Panc1 (cell line): ENCODE measurements around the gene ZNF112. TPM values are rescaled to one million over a fixed set of nuclear protein-coding genes. Genes with fewer than 3 reads are reported as not detected.

Experiments
- ATAC-seq: fragments of 200-7000 bp; cut with Tn5 transposase; 2 replicates; pipeline ENCODE4 v1.9.1; 2020; ENCODE audit warnings: mild to moderate bottlenecking, moderate library complexity
- BruUV-seq: library from RNA; stranded (reverse); fragments of 400-500 nt; replicated peaks from 2 replicates; lab custom pipeline; 2021; lab: Mats Ljungman, UMichigan
- CTCF ChIA-PET: fragments of 300-600 bp; sonication (Branson Sonifier 250); formaldehyde crosslinking; loops from one replicate; lab custom pipeline; 2022; ENCODE audit warnings: antibody characterized with exemption; lab: Charles Lee
- POLR2A ChIA-PET: fragments of 300-600 bp; sonication (Branson Sonifier 250); formaldehyde crosslinking; loops from one replicate; lab custom pipeline; 2022; ENCODE audit warnings: antibody characterized with exemption; lab: Charles Lee
- DNase-seq: peaks from one replicate; pipeline ENCODE4 v3.0.0-alpha.2; 2010; ENCODE audit warnings: low read depth, low spot score
- H3K27ac ChIP-seq: 2 replicates; pipeline ENCODE4 v1.5.1; 2011; ENCODE audit warnings: mild to moderate bottlenecking, low read length, inconsistent platforms
- H3K27me3 ChIP-seq: fragments of 200-500 bp; sonication (Bioruptor generic); 2 replicates; pipeline ENCODE4 v1.6.0; 2014; ENCODE audit warnings: low read length, inconsistent platforms; ENCODE audit not compliant: control insufficient read depth, insufficient read depth
- H3K36me3 ChIP-seq: fragments of 200-500 bp; sonication (Bioruptor generic); 2 replicates; pipeline ENCODE4 v1.5.1; 2014; ENCODE audit warnings: inconsistent platforms, mild to moderate bottlenecking, low read length, moderate library complexity; ENCODE audit not compliant: control insufficient read depth, insufficient read depth
- H3K4me1 ChIP-seq: 2 replicates; pipeline ENCODE4 v1.5.1; 2011; ENCODE audit warnings: inconsistent platforms, mild to moderate bottlenecking, low read length, moderate library complexity; ENCODE audit not compliant: control insufficient read depth, insufficient read depth
- H3K4me3 ChIP-seq, 2 experiments: 2 replicates each; pipeline ENCODE4 v1.5.1; 2011 to 2012; ENCODE audit warnings: low read depth in 2 of 2, low read length in 2 of 2, mild to moderate bottlenecking in 2 of 2, inconsistent platforms in 1 of 2, moderate library complexity in 1 of 2
- H3K9me3 ChIP-seq: fragments of 200-500 bp; sonication (Bioruptor generic); 2 replicates; pipeline ENCODE4 v1.5.1; 2014; ENCODE audit warnings: low read depth, mild to moderate bottlenecking, inconsistent platforms, low read length, moderate library complexity; ENCODE audit not compliant: control insufficient read depth, insufficient read depth
- POLR2AphosphoS5 ChIP-seq: IDR thresholded peaks from 2 replicates; pipeline ENCODE4 v1.6.1; 2012; ENCODE audit warnings: mild to moderate bottlenecking, low read depth, low read length, moderate library complexity
- SIN3A ChIP-seq: IDR thresholded peaks from 2 replicates; pipeline ENCODE4 v1.6.1; 2012; ENCODE audit warnings: low read depth, mild to moderate bottlenecking, low read length, moderate library complexity, borderline replicate concordance; ENCODE audit not compliant: insufficient read depth
- TCF7L2 ChIP-seq: IDR thresholded peaks from 2 replicates; pipeline ENCODE4 v1.6.1; 2011; ENCODE audit warnings: mild to moderate bottlenecking, low read depth, low read length, inconsistent platforms
- in situ Hi-C: cut with HindIII; loops from 2 replicates; pipeline ENCODE4 v1.10.0; 2016; ENCODE audit warnings: low sequenced_read_pairs, low pct_unique_long_range_greater_than_20kb
- intact Hi-C: fragments of 100-400 bp; cut with micrococcal nuclease; formaldehyde crosslinking; loops from one replicate; pipeline ENCODE4 v1.10.0; 2022; ENCODE audit not compliant: unreplicated experiment
- total RNA-seq: library from RNA; stranded (reverse); gene quantifications from one replicate; pipeline ENCODE4 v1.2.1, GENCODE V29; 2021; ENCODE audit not compliant: unreplicated experiment
- TF ChIP-seq, protein P1 (sequence below): fragments of 450-650 bp; IDR thresholded peaks from 2 replicates; pipeline ENCODE4 v1.5.1; 2017; ENCODE audit warnings: mild to moderate bottlenecking
- TF ChIP-seq, protein P2 (sequence below), 2 experiments: IDR thresholded peaks; 2 replicates each; pipeline ENCODE4 v1.6.1; 2011 to 2012; ENCODE audit warnings: low read depth in 2 of 2, control low read depth in 1 of 2, low read length in 1 of 2, mild to moderate bottlenecking in 1 of 2, moderate library complexity in 1 of 2; ENCODE audit not compliant: insufficient read depth in 1 of 2

Gene ZNF112
- total RNA-seq, 1 experiment from 2014 or later = 4.3 TPM

DNA sequence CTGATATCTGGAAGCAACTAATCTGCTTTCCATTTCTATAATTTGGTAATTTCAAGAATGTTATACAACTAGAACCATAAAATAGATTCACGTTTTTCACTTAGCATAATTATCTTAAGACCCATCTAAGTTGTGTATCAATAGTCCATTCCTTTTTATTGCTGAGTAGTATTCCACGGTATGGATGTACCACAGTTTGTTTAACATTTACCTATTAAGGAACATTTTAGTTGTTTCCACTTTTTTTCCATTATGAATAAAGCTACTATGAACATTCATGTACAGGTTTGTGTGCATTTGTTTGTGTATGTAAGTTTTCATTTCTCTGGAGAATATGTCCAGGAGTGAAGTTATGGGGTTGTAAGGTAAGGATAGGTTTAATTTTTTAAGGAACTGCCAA lies 18.3 kb upstream of the ZNF112 start:
- POLR2A ChIA-PET = no interaction called here
- ATAC-seq = no peak
- H3K9me3 ChIP-seq = no peaks in the 10 kb centered on the region
- no TSS peak for BruUV-seq
- in situ Hi-C loops = no loop called here
- H3K4me1 ChIP-seq = no peaks in the 10 kb centered on the region
- H3K27ac ChIP-seq = no peak overlapping the region
- CTCF ChIA-PET = no interaction called here
- no peak for DNase-seq
- H3K36me3 ChIP-seq = no peaks in the 10 kb centered on the region
- TF ChIP-seq POLR2AphosphoS5 (no peak), SIN3A (no peak), TCF7L2 (no peak)
- intact Hi-C loops = no loop called here
- no peaks in the 10 kb centered on the region for H3K27me3 ChIP-seq
- no peak overlapping the region for H3K4me3 ChIP-seq

DNA sequence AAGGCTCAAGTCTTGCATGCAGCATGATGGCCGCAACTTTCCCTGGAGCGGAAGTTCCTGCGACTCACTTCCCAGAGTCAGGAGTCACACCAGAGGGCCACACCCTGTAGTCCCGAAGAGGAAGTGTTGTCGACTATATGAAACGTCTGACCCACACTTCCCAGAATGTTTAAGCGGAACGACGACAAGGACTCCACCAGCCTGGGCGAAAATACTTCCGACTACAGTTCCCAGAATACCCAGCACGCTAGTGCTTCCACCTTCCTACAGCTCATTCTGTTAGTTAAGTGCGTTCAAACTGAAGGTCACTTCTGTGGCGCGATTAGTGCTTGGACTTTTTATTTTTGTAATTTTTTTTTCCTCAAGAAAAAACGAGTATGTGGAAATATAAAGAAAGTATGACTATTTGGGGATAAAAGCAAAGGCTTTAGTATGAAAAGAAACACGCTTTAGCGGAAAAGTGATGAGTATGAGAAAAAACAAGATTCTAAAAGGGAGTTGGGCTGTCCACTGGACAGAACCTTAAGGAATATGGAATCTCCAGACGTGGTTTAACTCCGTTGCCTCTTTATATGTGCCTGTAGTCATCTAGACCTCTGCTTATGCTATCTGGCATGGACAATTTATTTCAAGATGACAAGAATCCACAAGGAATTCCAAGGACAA lies 15.5 kb upstream of the ZNF112 start:
- ATAC-seq (no peak), DNase-seq (no peak)
- no TSS peak for BruUV-seq
- Histone ChIP-seq H3K27me3 (no peaks in the 10 kb centered on the region), H3K4me1 (no peaks in the 10 kb centered on the region), H3K9me3 (no peaks in the 10 kb centered on the region), H3K27ac (no peak overlapping the region), H3K4me3 (no peak overlapping the region), H3K36me3 (no peaks in the 10 kb centered on the region)
- TF ChIP-seq TCF7L2 = no peak
- TF ChIP-seq, protein P1, sequence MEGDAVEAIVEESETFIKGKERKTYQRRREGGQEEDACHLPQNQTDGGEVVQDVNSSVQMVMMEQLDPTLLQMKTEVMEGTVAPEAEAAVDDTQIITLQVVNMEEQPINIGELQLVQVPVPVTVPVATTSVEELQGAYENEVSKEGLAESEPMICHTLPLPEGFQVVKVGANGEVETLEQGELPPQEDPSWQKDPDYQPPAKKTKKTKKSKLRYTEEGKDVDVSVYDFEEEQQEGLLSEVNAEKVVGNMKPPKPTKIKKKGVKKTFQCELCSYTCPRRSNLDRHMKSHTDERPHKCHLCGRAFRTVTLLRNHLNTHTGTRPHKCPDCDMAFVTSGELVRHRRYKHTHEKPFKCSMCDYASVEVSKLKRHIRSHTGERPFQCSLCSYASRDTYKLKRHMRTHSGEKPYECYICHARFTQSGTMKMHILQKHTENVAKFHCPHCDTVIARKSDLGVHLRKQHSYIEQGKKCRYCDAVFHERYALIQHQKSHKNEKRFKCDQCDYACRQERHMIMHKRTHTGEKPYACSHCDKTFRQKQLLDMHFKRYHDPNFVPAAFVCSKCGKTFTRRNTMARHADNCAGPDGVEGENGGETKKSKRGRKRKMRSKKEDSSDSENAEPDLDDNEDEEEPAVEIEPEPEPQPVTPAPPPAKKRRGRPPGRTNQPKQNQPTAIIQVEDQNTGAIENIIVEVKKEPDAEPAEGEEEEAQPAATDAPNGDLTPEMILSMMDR = no peak
- TF ChIP-seq POLR2AphosphoS5 = no peak
- TF ChIP-seq, protein P2, sequence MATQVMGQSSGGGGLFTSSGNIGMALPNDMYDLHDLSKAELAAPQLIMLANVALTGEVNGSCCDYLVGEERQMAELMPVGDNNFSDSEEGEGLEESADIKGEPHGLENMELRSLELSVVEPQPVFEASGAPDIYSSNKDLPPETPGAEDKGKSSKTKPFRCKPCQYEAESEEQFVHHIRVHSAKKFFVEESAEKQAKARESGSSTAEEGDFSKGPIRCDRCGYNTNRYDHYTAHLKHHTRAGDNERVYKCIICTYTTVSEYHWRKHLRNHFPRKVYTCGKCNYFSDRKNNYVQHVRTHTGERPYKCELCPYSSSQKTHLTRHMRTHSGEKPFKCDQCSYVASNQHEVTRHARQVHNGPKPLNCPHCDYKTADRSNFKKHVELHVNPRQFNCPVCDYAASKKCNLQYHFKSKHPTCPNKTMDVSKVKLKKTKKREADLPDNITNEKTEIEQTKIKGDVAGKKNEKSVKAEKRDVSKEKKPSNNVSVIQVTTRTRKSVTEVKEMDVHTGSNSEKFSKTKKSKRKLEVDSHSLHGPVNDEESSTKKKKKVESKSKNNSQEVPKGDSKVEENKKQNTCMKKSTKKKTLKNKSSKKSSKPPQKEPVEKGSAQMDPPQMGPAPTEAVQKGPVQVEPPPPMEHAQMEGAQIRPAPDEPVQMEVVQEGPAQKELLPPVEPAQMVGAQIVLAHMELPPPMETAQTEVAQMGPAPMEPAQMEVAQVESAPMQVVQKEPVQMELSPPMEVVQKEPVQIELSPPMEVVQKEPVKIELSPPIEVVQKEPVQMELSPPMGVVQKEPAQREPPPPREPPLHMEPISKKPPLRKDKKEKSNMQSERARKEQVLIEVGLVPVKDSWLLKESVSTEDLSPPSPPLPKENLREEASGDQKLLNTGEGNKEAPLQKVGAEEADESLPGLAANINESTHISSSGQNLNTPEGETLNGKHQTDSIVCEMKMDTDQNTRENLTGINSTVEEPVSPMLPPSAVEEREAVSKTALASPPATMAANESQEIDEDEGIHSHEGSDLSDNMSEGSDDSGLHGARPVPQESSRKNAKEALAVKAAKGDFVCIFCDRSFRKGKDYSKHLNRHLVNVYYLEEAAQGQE (IDR thresholded peaks at IDR 0.05; ENCODE audit: insufficient read depth in 1 of 2, low read depth in 2 of 2, low read length in 1 of 2) = no peak
- no peak for TF ChIP-seq SIN3A
- ChIA-PET POLR2A (no interaction called here), CTCF (no interaction called here)
- intact Hi-C loops (no loop called here), in situ Hi-C loops (no loop called here)

DNA sequence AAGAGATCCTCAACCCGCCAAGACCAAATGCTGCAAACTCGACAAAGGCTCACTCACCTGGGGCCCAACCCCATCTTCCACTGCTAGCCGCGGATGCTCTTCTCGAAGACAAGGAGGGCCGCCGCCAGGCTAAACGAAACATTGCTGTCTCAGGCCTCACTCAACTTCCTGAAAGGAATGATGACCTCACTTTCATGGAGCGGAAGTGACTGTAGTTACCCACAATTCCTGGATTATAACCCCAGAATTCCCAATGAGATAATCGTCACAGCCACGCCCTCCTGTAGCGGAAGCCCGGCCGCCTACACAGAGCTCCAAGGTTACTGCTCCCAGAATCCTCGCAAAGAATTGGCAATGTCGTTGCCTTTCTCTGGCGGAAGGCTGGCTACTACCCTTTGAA lies 10.5 kb upstream of the ZNF112 start:
- Histone ChIP-seq H3K27me3 (no peaks in the 10 kb centered on the region), H3K36me3 (no peaks in the 10 kb centered on the region), H3K4me1 (no peaks in the 10 kb centered on the region), H3K27ac (no peak overlapping the region), H3K4me3 (no peak overlapping the region), H3K9me3 (no peaks in the 10 kb centered on the region)
- DNase-seq = no peak
- BruUV-seq = no TSS peak
- TF ChIP-seq, protein P2 (IDR thresholded peaks at IDR 0.05; ENCODE audit: insufficient read depth in 1 of 2, low read depth in 2 of 2, low read length in 1 of 2) = no peak
- TF ChIP-seq SIN3A (no peak), POLR2AphosphoS5 (no peak), TCF7L2 (no peak)
- TF ChIP-seq, protein P1 = no peak
- intact Hi-C loops = no loop called here
- no peak for ATAC-seq
- in situ Hi-C loops = no loop called here
- POLR2A ChIA-PET = no interaction called here
- CTCF ChIA-PET = no interaction called here
